B cell (primary cell): ENCODE measurements around the gene TIAM2. TPM values are rescaled to one million over a fixed set of nuclear protein-coding genes. Genes with fewer than 3 reads are reported as not detected.

Experiments
- ATAC-seq: fragments of 200-7000 bp; cut with Tn5 transposase; one replicate; pipeline ENCODE4 v1.10.0; 2021; ENCODE audit warnings: low read depth, mild to moderate bottlenecking, moderate number of reproducible peaks, moderate library complexity
- CTCF ChIA-PET: fragments of 350-600 bp; sonication (Branson Sonifier 250); formaldehyde crosslinking; loops from one replicate; lab custom pipeline; 2021; ENCODE audit warnings: antibody characterized with exemption, inconsistent platforms; lab: Charles Lee
- POLR2A ChIA-PET: fragments of 350-600 bp; sonication (Branson Sonifier 250); formaldehyde crosslinking; loops from one replicate; lab custom pipeline; 2021; ENCODE audit warnings: antibody characterized with exemption; lab: Charles Lee
- DNase-seq: peaks from one replicate; pipeline ENCODE4 v3.0.0; 2013
- H2AFZ ChIP-seq: 2 replicates; pipeline ENCODE4 v1.6.1; 2012; ENCODE audit warnings: mild to moderate bottlenecking, low read depth, low read length; ENCODE audit not compliant: insufficient read depth, poor library complexity, severe bottlenecking
- H3K27ac ChIP-seq, 2 donors: 1 replicate in 1 of 2; 2 replicates in 1 of 2; pipeline ENCODE4 v1.5.1; 2012 to 2013; ENCODE audit warnings: low read length in 2 of 2, mild to moderate bottlenecking in 2 of 2, moderate library complexity in 1 of 2
- H3K27me3 ChIP-seq, 4 experiments: fragments of 200-600 bp in 1 of 4; sonication (generic) in 1 of 4; replicated peaks in 1 of 4; 1 replicate in 2 of 4; 2 replicates in 2 of 4; pipeline versions ENCODE4 v1.6.1 to v1.7.0; 2013 to 2016; ENCODE audit warnings: low read length in 3 of 4, mild to moderate bottlenecking in 2 of 4, mixed read lengths in 1 of 4, moderate library complexity in 1 of 4; ENCODE audit not compliant: insufficient read depth in 4 of 4, control insufficient read depth in 3 of 4; ENCODE audit errors: control extremely low read depth in 1 of 4
- H3K36me3 ChIP-seq, 2 experiments: replicated peaks in 1 of 2; 1 replicate in 1 of 2; 2 replicates in 1 of 2; pipeline versions ENCODE4 v1.6.1 to v1.7.1; 2013; ENCODE audit warnings: low read length in 1 of 2; ENCODE audit not compliant: insufficient read depth in 2 of 2, control insufficient read depth in 1 of 2; ENCODE audit errors: control extremely low read depth in 1 of 2, extremely low read depth in 1 of 2
- H3K4me1 ChIP-seq, 2 donors: fragments of 200-600 bp in 1 of 2; sonication (generic) in 1 of 2; 1 replicate in 1 of 2; 2 replicates in 1 of 2; pipeline versions ENCODE4 v1.5.1 to v1.6.1; 2013 to 2017; ENCODE audit warnings: low read length in 2 of 2; ENCODE audit not compliant: control insufficient read depth in 2 of 2, insufficient read depth in 2 of 2
- H3K4me2 ChIP-seq: replicated peaks from 2 replicates; pipeline ENCODE3; 2012; ENCODE audit warnings: mild to moderate bottlenecking, low read depth, low read length; ENCODE audit not compliant: poor library complexity, severe bottlenecking
- H3K4me3 ChIP-seq, 5 experiments: fragments of 200-600 bp in 1 of 5; sonication (generic) in 1 of 5; 1 replicate in 3 of 5; 2 replicates in 2 of 5; pipeline versions ENCODE4 v1.5.1 to v1.7.0; 2011 to 2016; ENCODE audit warnings: low read length in 4 of 5, mild to moderate bottlenecking in 4 of 5, low read depth in 2 of 5, control low read depth in 1 of 5, moderate library complexity in 1 of 5; ENCODE audit not compliant: insufficient read depth in 1 of 5; ENCODE audit errors: control extremely low read depth in 1 of 5, extremely low read depth in 1 of 5
- H3K79me2 ChIP-seq: fragments of 200-600 bp; sonication (generic); one replicate; pipeline ENCODE4 v1.6.0; 2016; ENCODE audit warnings: low read length; ENCODE audit not compliant: control insufficient read depth, insufficient read depth
- H3K9ac ChIP-seq: fragments of 200-600 bp; sonication (generic); 2 replicates; pipeline ENCODE4 v1.6.1; 2017; ENCODE audit warnings: mild to moderate bottlenecking, low read length, moderate library complexity
- H3K9me3 ChIP-seq, 3 donors: one replicate each; pipeline versions ENCODE4 v1.6.1 to v1.7.1; 2013; ENCODE audit warnings: low read length in 2 of 3; ENCODE audit not compliant: control insufficient read depth in 2 of 3, insufficient read depth in 1 of 3; ENCODE audit errors: control extremely low read depth in 1 of 3
- H4K20me1 ChIP-seq: 2 replicates; pipeline ENCODE4 v1.6.0; 2012; ENCODE audit warnings: mild to moderate bottlenecking, low read length; ENCODE audit not compliant: insufficient read depth, control insufficient read depth, poor library complexity, severe bottlenecking
- H3K27ac Mint-ChIP-seq: one replicate; pipeline ENCODE4 v1.8.0; 2021; ENCODE audit warnings: mixed read lengths
- H3K27me3 Mint-ChIP-seq: one replicate; pipeline ENCODE4 v1.8.0; 2021; ENCODE audit warnings: mixed read lengths
- H3K4me1 Mint-ChIP-seq: one replicate; pipeline ENCODE4 v1.8.0; 2021; ENCODE audit warnings: mixed read lengths
- H3K4me3 Mint-ChIP-seq: one replicate; pipeline ENCODE4 v1.8.0; 2021; ENCODE audit warnings: mixed read lengths
- H3K9me3 Mint-ChIP-seq: one replicate; pipeline ENCODE4 v1.8.0; 2022; ENCODE audit warnings: mixed read lengths; ENCODE audit not compliant: insufficient read depth
- CTCF ChIP-seq: fragments of 200-600 bp; IDR thresholded peaks from one replicate; pipeline ENCODE4 v1.8.0; 2022; ENCODE audit warnings: antibody characterized with exemption, mild to moderate bottlenecking
- EZH2 ChIP-seq: IDR thresholded peaks from 2 replicates; pipeline ENCODE4 v1.6.1; 2012; ENCODE audit warnings: borderline replicate concordance, low read depth, mild to moderate bottlenecking, moderate library complexity, low read length; ENCODE audit not compliant: insufficient read depth, poor library complexity, severe bottlenecking
- WGBS: methylation state at CpG from one replicate; pipeline ENCODE4 v1.1.5; 2013; ENCODE audit warnings: missing lambda C conversion rate; ENCODE audit not compliant: insufficient coverage; 5-methylcytosine and 5-hydroxymethylcytosine counted together
- intact Hi-C: fragments of 100-400 bp; cut with micrococcal nuclease; formaldehyde crosslinking; loops from one replicate; pipeline ENCODE4 v1.10.0; 2022
- polyA plus RNA-seq: library from polyadenylated mRNA; depleted of rRNA; stranded (reverse); fragments of >200 nt; gene quantifications from 2 replicates; pipeline ENCODE4 v1.2.3, GENCODE V29; 2012
- total RNA-seq, 2 donors: library from RNA; stranded (reverse); fragments of 120-200 nt in 1 of 2; gene quantifications; 1 replicate in 1 of 2; 2 replicates in 1 of 2; pipeline versions ENCODE4 v1.2.3 to v1.2.4, GENCODE V29; 2013 to 2022

TIAM2 gene
- total and polyA plus RNA-seq, 2 donors (not counting 1 experiment from before 2014, with no cell fraction given), result 13.1 to 18.8 TPM

- Mint-ChIP-seq H3K27me3 (no peaks in the 10 kb centered on the region), H3K4me3 (no peak overlapping the region), H3K4me1 (peaks cover 1% of the 10 kb centered on the region), H3K9me3 (peaks cover 2% of the 10 kb centered on the region), H3K27ac (no peak overlapping the region)
- Histone ChIP-seq H3K4me2 (no peak overlapping the region), H3K36me3 (no peaks in the 10 kb centered on the region), H3K4me3 (no peak overlapping the region), H3K9ac (no peak overlapping the region), H3K9me3 (no peaks in the 10 kb centered on the region), H3K27me3 (no peaks in the 10 kb centered on the region), H2AFZ (no peak overlapping the region), H4K20me1 (no peaks in the 10 kb centered on the region), H3K79me2 (no peaks in the 10 kb centered on the region), H3K27ac (no peak overlapping the region), H3K4me1 (no peaks in the 10 kb centered on the region)
- no peak for TF ChIP-seq EZH2
- TF ChIP-seq CTCF, result no peak
- WGBS, result 95% methylated on average over 9 of the region's 10 CpGs
- DNase-seq, result no peak
- no peak for ATAC-seq
- intact Hi-C loops, result no loop called here
- ChIA-PET CTCF (no interaction called here), POLR2A (no interaction called here)
Observed at GRCh38 chr6:155155787-155156447, 160.8 kb downstream of the TIAM2 start.

- peaks cover 2% of the 10 kb centered on the region for H3K9me3 Mint-ChIP-seq
- TF ChIP-seq CTCF, result no peak
- TF ChIP-seq EZH2, result no peak
- 83% methylated on average over 2 of the region's 6 CpGs for WGBS
Observed at GRCh38 chr6:155157101-155157500, 162.0 kb downstream of the TIAM2 start.

More at GRCh38 chr6:155157101-155157500, 162.0 kb downstream of the TIAM2 start:
- Mint-ChIP-seq H3K4me1 (peaks cover 1% of the 10 kb centered on the region), H3K27ac (no peak overlapping the region), H3K27me3 (no peaks in the 10 kb centered on the region), H3K4me3 (no peak overlapping the region)
- Histone ChIP-seq H3K4me1 (no peaks in the 10 kb centered on the region), H2AFZ (no peak overlapping the region), H3K9me3 (no peaks in the 10 kb centered on the region), H3K4me3 (no peak overlapping the region), H3K79me2 (no peaks in the 10 kb centered on the region), H3K27me3 (no peaks in the 10 kb centered on the region), H3K27ac (no peak overlapping the region), H3K4me2 (no peak overlapping the region), H3K9ac (no peak overlapping the region), H4K20me1 (no peaks in the 10 kb centered on the region), H3K36me3 (no peaks in the 10 kb centered on the region)
- DNase-seq (no peak), ATAC-seq (no peak)
- ChIA-PET POLR2A (no interaction called here), CTCF (no interaction called here)
- intact Hi-C loops, result no loop called here
